AG04450 (cell line): ENCODE measurements around the gene TMEM181. TPM values are rescaled to one million over a fixed set of nuclear protein-coding genes. Genes with fewer than 3 reads are reported as not detected.

Experiments used
- CTCF ChIA-PET: fragments of 300-600, 350-600 bp; formaldehyde crosslinking; extraction: SDS; loops from one replicate; lab custom pipeline; 2022; ENCODE audit warnings: antibody characterized with exemption, inconsistent platforms; lab: Charles Lee
- POLR2A ChIA-PET: fragments of 350-600 bp; formaldehyde crosslinking; extraction: SDS; loops from one replicate; lab custom pipeline; 2021; ENCODE audit warnings: antibody characterized with exemption, inconsistent platforms; lab: Yijun Ruan, JAX
- DNase-seq: peaks from one replicate; pipeline ENCODE4 v3.0.0-alpha.2; 2011; ENCODE audit warnings: low read depth, low spot score
- H3K27ac ChIP-seq: one replicate; pipeline ENCODE4 v1.5.1; 2012; ENCODE audit warnings: low read depth, low read length, control low read depth
- H3K27me3 ChIP-seq: one replicate; pipeline ENCODE4 v1.6.0; 2012; ENCODE audit warnings: low read length; ENCODE audit not compliant: control insufficient read depth, insufficient read depth
- H3K4me3 ChIP-seq: 2 replicates; pipeline ENCODE4 v1.5.1; 2011; ENCODE audit warnings: mild to moderate bottlenecking, low read depth, low read length, control low read depth
- H3K9me3 ChIP-seq: 2 replicates; pipeline ENCODE4 v1.5.1; 2012; ENCODE audit warnings: low read length; ENCODE audit not compliant: control insufficient read depth, insufficient read depth
- polyA plus RNA-seq: library from polyadenylated mRNA; depleted of rRNA; stranded (reverse); fragments of >200 nt; gene quantifications from 2 replicates; pipeline ENCODE4 v1.2.3, GENCODE V29; 2011
- TF ChIP-seq, protein P1 (sequence below): IDR thresholded peaks from 2 replicates; pipeline ENCODE4 v1.5.1; 2011; ENCODE audit warnings: low read depth, low read length, control low read depth, inconsistent platforms

TMEM181 gene
- polyA plus RNA-seq, 1 experiment, result 44.1 TPM

DNA sequence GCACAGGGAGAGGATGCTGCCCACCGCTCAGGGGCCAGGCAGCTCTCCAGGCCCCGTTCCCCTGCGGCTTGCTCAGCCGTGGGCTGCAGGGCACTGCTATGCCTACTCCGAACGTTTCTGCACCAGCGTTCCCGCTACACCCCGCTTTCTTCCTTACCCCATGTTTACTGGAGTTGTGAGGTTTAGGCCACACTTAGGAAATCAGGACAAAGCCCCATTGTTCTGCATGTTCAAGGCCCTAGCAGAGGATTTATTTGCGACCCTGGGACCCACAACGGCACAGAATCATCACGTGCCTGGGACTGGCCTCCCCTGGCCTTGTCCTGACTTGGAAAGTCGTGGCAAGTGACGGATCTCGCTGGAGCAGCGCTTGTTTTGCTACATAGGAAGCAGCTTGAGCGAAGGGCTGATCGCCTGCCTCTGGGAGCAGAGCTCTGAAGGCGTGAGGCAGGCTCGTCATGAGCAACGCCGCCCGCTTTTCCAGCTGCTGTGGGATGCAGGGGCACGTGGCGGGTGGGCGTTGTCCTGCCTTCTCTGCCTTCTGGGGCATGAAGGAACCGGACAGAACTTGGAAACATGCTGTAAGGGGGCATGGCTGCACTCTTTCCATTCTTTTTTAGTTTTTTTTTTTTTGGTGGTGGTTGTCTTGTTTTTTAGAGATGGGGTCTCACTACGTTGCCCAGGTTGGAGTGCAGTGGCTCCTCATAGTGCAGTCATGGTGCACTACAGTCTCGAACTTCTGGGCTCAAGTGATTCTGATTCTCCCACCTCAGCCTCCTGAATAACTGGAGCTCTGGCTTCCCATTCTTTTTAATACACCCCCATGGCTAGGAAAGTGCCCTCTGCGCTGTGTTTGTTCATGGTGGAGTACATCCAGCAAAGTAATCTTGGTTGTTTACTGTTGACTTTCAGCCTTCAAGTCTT is 14.6 kb upstream of the TMEM181 start:
- no peak for DNase-seq
- Histone ChIP-seq H3K27me3 (peaks cover 4% of the 10 kb centered on the region), H3K9me3 (no peaks in the 10 kb centered on the region), H3K27ac (no peak overlapping the region), H3K4me3 (no peak overlapping the region)
- POLR2A ChIA-PET, result no interaction called here
- CTCF ChIA-PET, result no interaction called here
- TF ChIP-seq, protein P1, sequence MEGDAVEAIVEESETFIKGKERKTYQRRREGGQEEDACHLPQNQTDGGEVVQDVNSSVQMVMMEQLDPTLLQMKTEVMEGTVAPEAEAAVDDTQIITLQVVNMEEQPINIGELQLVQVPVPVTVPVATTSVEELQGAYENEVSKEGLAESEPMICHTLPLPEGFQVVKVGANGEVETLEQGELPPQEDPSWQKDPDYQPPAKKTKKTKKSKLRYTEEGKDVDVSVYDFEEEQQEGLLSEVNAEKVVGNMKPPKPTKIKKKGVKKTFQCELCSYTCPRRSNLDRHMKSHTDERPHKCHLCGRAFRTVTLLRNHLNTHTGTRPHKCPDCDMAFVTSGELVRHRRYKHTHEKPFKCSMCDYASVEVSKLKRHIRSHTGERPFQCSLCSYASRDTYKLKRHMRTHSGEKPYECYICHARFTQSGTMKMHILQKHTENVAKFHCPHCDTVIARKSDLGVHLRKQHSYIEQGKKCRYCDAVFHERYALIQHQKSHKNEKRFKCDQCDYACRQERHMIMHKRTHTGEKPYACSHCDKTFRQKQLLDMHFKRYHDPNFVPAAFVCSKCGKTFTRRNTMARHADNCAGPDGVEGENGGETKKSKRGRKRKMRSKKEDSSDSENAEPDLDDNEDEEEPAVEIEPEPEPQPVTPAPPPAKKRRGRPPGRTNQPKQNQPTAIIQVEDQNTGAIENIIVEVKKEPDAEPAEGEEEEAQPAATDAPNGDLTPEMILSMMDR, result no peak

DNA sequence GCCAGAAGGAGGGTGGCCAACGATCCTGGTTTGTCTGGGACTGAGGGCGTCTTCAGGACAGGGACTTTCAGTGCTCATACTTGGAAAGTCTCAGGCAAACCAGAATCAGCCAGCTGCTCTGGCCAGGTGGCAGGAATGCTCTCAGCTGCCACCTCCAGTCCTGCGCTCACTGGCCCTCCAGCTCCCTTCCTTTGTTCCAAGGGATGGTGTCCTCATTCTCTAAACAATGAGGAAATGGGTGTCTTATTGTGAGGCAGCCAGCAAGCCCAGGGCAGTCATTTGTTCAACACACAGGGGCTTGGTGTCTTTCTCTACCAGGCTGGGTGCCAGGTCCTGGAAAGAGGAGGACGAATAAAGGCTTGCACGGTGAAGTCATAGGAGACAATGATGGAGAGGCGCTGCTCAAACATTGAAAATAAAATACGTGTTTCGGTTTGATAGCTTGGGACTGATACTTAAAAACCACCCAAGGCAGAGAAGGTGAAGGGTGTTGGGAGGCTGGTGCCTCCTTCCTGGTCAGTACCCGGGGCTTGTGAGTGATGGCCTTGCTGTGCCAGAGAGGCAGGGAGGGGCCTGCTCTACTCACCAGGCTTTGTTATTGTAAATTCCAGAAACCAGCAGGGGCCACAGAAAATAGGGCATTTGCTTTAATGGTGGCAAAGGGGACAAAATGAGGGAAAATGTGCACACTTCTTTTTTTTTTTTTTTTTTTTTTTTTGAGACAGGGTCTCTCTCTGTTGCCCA is 11.3 kb upstream of the TMEM181 start:
- no peak overlapping the region for H3K27ac ChIP-seq
- no peak overlapping the region for H3K4me3 ChIP-seq
- ChIA-PET POLR2A (no interaction called here), CTCF (no interaction called here)
- peaks cover 4% of the 10 kb centered on the region for H3K27me3 ChIP-seq
- TF ChIP-seq, protein P1, result no peak
- no peak for DNase-seq
- no peaks in the 10 kb centered on the region for H3K9me3 ChIP-seq

DNA sequence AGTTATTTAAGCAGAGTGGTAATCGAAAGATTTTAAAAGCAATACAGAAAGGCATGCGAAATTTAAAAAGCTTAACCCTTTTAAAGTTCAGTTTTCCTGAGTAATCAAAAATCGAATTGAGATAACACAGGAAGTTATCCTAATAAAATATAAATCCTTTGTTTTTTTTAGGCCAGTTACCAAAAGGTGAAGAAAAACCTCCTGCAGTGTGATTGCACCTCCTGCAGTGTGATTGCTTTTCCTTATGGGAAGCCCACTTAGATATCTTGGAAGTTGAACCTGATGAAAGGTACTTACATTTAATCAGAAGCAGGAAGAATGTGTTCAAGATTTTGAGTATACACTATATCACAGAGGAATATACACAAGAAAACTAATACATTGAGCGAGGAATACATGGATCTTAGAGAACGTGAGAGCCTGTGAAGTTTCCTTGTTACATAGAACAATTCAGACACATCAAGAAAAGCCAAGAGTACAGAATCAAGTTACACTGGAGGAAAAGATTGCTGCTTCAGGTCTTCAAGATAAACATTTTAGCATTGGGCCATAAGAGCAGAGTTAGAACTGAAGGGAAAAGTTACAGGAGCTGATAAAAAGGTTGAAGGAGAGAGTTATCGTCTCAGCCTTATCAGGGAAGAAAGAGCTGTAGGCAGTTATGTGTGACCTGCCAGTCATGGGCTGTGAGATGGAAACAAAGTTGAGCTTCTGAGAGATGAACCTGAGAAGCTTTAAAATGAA is 7.7 kb upstream of the TMEM181 start:
- ChIA-PET POLR2A (interaction anchor here (0.5 kb wide), 2 partner anchors 184 to 321 kb away, joined by 3 read pairs; no protein-coding TSS in a partner anchor), CTCF (interaction anchor here (1.2 to 3.3 kb wide), 4 partner anchors 33 to 338 kb away, joined by 3 to 17 read pairs (median 6); no protein-coding TSS in a partner anchor)
- no peak overlapping the region for H3K4me3 ChIP-seq
- no peaks in the 10 kb centered on the region for H3K27me3 ChIP-seq
- H3K9me3 ChIP-seq, result no peaks in the 10 kb centered on the region
- TF ChIP-seq, protein P1, result no peak
- H3K27ac ChIP-seq, result no peak overlapping the region
- no peak for DNase-seq

DNA sequence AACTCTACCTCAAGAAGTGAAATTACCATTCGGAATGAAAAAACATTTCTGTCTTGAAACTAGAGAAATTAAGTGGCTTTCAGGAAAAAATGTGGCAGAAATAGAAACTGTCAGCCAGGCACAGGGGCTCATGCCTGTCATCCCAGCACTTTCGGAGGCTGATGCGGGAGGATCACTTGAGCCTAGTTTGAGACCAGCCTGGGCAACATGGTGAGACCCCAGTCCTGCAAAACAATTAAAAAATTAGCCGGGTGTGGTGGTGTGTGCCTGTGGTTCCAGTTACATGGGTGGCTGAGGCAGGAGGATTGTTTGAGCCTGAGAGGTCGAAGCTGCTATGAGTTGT is 7.1 kb upstream of the TMEM181 start:
- ChIA-PET POLR2A (interaction anchor here (0.5 to 0.7 kb wide), 2 partner anchors 11 to 321 kb away, joined by 3 to 4 read pairs; no protein-coding TSS in a partner anchor), CTCF (interaction anchor here (1.3 to 3.3 kb wide), 3 partner anchors 34 to 332 kb away, joined by 5 to 17 read pairs (median 7); no protein-coding TSS in a partner anchor)
- TF ChIP-seq, protein P1, result no peak

More for the DNA sequence above, 7.1 kb upstream of the TMEM181 start:
- no peaks in the 10 kb centered on the region for H3K27me3 ChIP-seq
- H3K27ac ChIP-seq, result no peak overlapping the region
- DNase-seq, result no peak
- no peaks in the 10 kb centered on the region for H3K9me3 ChIP-seq
- no peak overlapping the region for H3K4me3 ChIP-seq
